LHCN-M2 (cell line): ENCODE results near the gene SPATA31D3. TPM values are rescaled to one million over a fixed set of nuclear protein-coding genes. Genes with fewer than 3 reads are reported as not detected.
A peak's percentile ranks its signal among the peaks of the same experiment; 100 is the strongest.
"Not testable (repeated sequence)": the region's sequence is repeated elsewhere in the genome, so short reads cannot be mapped to it uniquely, and the experiment has no call there.

Experiments
- DNase-seq: peaks from one replicate; pipeline ENCODE4 v3.0.0-alpha.2; 2012; ENCODE audit warnings: low read depth
- total RNA-seq: library from RNA; depleted of rRNA; stranded (reverse); fragments of >200 nt; gene quantifications from 2 replicates; pipeline ENCODE4 v1.2.3, GENCODE V29; 2014; rRNA removed

SPATA31D3 gene
- total RNA-seq, 1 experiment from 2014 or later = not detected

DNA sequence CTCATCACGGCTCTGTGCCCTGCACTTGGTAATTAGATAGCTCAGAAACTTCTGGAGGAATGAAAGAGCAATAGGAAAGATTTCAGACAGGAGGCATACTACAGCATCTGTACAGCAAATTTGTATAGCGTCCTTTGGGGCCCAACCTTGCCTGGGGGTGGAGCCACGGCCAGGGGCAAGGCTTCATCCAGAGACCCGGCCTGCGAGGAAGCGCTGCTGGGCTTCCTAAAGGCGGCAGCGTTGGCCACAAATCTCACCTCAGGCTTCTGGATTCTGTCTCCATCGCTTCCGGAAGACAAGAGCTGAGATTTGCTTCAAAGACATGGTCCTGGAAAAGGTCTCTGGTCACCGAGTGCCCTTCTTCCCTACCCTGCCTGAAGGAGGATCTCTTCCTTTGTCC is 33.1 kb downstream of the SPATA31D3 start:
- no peak for DNase-seq

DNA sequence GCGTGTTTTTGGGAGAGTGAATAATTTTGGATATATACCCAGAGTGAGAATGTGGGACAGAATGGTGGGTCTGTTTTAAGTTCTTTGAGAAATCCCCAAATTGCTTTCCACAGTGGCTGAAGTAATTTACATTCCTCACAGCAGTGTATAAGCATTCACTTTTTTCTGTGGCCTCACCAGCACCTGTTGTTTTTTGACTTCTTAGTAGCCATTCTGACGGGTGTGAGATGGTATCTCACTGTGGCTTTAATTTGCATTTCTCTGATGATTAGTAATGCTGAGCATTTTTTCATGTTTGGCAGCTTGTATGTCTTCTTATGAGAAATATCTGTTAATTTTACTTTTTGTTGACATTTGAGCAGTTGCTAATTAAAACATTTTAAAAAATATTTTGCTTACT is 35.9 kb downstream of the SPATA31D3 start:
- DNase-seq = peak; percentile 72

DNA sequence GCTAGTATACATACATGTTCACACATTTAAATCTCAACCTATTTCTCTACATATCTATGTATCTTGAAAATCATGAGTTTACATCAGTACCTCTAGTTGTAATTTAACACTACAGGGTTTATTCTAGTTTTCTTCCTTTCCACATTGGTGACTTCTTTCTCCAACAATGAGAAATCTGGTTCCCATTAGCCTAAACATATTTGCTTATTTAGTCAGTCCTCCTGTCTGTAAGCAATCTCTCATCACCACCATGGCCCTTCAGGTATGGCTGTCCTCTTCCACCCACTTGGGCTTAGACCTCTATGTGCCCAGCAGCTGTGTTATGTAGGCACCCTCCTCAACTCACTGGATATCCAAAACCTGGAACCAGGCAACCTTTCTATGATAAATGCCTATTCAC is 37.3 kb downstream of the SPATA31D3 start:
- DNase-seq = no peak

DNA sequence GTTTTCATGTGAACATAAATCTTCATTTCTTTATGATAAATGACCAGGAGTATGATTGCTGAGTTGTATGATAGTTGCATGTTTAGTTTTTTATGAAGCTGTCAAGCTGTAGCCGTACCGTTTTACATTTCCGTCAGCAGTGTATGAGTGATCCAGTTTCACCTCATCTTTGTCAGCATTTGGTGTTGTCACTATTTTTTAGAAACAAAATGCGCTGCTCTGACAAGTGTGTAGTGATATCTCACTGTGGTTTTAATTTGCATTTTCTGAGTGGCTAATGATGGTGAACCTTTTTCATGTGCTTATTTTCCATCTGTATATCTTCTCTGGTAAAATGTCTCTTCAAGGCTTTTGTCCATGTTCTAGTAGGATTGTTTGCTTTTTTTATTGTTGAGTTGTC is 38.6 kb downstream of the SPATA31D3 start:
- DNase-seq = no peak

DNA sequence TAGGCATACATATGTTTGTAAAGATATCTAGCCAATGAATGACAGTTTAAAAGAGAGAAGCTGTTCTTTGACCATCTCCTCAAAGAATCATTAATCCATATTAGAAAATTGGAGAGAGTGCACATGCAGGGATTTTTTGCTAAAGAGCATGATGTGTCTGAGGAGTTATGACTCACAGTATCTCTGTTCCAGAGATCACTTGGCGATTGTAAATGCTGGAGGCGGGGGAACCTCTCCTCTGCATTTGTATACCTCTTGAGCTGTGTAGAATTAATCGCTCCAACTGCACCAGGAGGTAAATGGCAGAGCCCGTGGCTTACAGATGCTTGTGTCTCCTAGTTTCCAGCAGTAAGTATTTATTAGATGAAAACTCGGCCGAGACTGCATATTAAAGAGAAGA is 41.6 kb downstream of the SPATA31D3 start:
- DNase-seq = peak; percentile 10

DNA sequence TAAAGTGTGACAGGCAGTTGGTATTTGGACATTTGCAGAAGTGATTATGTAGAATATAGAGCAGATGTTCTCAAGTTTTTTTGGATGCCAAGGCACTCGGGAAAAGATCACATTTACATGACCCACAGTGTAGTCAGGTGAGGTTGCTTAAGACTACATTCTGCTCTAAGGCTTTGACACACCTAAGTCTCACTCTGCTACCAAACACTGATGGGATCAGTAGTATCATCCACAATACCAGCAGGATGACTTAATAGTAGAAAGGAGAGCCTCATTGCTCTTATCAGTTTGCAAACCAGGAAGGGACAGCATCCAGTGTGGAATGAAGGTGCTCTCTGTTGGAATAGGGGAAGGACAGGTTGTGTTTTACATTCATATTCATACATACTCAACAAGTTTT is 42.8 kb downstream of the SPATA31D3 start:
- no peak for DNase-seq

DNA sequence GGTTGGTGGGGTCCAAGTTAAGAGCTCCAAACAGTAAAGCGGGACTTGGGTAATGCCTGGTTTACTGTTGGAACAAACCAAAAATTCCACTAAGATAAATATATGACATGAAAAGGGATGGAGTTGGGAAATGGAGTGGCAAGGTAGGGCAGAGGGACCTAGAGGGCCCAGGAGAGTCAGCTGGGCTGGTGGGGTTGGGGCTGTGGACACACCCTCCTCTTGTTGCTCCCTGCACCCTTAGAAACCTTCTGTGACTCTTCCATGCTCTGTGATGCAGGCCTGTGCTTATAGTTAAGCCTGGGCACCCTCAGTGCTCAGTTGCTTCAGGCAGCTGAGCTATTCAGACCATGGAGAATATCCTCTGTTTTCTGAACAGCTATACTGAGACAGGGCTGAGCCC is 45.2 kb downstream of the SPATA31D3 start, which contains the start of gene SPATA31D1:
SPATA31D1 (plus strand) TSS at position 301 of the 400 bp plus-strand sequence; CDS start at position 348, 47 bp downstream.
- DNase-seq = not testable (repeated sequence)

DNA sequence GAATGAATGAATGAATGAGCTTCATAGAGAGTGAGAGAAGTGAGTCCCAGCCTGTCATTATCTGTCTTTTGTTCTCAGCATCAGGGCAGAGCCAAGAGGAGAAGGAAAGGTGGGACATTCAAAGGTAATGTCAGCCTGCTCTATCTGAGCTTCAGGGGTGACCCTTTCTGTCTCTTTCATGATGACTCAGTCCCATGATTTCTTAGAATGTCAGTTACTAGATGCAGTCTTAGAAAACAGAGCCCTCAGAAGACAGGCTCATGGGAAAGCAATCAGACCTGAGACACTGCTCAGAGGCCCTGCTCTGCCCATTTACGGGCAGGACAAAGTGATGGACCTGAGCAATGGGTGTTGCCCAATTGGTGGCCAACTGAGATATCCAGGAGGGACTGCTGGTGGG is 46.4 kb downstream of the SPATA31D3 start:
- DNase-seq = no peak

DNA sequence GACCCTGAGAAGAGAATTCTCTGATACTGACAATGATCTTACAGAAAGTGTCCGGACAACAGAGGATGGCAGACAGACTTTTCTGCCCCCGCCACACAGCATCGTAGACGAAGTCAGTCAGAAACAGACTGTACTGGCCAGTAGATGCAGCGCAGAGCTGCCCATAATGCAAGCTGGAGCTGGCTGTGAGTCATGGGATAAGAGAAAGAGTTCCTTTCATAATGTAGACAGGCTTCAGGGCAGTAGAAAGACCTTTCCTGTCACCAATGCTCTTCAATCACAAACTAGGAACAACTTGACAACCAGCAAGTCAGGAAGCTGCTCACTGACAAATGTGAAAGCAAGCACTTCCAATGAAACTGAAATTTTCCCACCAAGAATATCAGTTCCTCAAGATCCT is 50.4 kb downstream of the SPATA31D3 start:
- DNase-seq = no peak

Other genes starting within 250 kb of the SPATA31D3 start
- gene SPATA31D4, start 15.1 kb upstream of the SPATA31D3 start, total RNA-seq = not detected in 2 replicates
- not detected in 2 replicates for gene SPATA31D1, start 45.3 kb downstream of the SPATA31D3 start, total RNA-seq